Measurements from ENCODE around the gene ARHGEF11.

- TF ChIP-seq CTCF (IDR thresholded peaks at IDR 0.05; ENCODE audit: low read depth, low read length, missing input control) (no peak), GABPA (IDR thresholded peaks at IDR 0.05 in 1 of 2, conservative IDR thresholded peaks at IDR 0.05 in 1 of 2) (no peak), YY1 (IDR thresholded peaks at IDR 0.05) (no peak), SP1 (IDR thresholded peaks at IDR 0.05) (no peak), FOXA1 (IDR thresholded peaks at IDR 0.05) (no peak), MAX (IDR thresholded peaks at IDR 0.05) (no peak), ATF3 (IDR thresholded peaks at IDR 0.05) (no peak), RXRA (IDR thresholded peaks at IDR 0.05) (no peak), RAD21 (IDR thresholded peaks at IDR 0.05) (no peak), TAF1 (conservative IDR thresholded peaks at IDR 0.05) (no peak), EGR1 (IDR thresholded peaks at IDR 0.05; ENCODE audit: low read depth in 2 of 2) (no peak), NR2F2 (IDR thresholded peaks at IDR 0.05) (no peak)
- TF ChIP-seq, protein P1, sequence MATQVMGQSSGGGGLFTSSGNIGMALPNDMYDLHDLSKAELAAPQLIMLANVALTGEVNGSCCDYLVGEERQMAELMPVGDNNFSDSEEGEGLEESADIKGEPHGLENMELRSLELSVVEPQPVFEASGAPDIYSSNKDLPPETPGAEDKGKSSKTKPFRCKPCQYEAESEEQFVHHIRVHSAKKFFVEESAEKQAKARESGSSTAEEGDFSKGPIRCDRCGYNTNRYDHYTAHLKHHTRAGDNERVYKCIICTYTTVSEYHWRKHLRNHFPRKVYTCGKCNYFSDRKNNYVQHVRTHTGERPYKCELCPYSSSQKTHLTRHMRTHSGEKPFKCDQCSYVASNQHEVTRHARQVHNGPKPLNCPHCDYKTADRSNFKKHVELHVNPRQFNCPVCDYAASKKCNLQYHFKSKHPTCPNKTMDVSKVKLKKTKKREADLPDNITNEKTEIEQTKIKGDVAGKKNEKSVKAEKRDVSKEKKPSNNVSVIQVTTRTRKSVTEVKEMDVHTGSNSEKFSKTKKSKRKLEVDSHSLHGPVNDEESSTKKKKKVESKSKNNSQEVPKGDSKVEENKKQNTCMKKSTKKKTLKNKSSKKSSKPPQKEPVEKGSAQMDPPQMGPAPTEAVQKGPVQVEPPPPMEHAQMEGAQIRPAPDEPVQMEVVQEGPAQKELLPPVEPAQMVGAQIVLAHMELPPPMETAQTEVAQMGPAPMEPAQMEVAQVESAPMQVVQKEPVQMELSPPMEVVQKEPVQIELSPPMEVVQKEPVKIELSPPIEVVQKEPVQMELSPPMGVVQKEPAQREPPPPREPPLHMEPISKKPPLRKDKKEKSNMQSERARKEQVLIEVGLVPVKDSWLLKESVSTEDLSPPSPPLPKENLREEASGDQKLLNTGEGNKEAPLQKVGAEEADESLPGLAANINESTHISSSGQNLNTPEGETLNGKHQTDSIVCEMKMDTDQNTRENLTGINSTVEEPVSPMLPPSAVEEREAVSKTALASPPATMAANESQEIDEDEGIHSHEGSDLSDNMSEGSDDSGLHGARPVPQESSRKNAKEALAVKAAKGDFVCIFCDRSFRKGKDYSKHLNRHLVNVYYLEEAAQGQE (IDR thresholded peaks at IDR 0.05) = no peak
Measured at GRCh38 chr1:156936721-156937220, 108.8 kb downstream of the ARHGEF11 start.
